Measurements from ENCODE around the gene CHN2. TPM values are rescaled to one million over a fixed set of nuclear protein-coding genes. Genes with fewer than 3 reads are reported as not detected.
A peak's percentile ranks its signal among the peaks of the same experiment; 100 is the strongest.

CHN2 gene
- total and polyA plus RNA-seq, 3 experiments from 2014 or later: 4.1 to 30.4 (median 5.3) TPM

GRCh38 chr7:29275493-29275892 is 80.9 kb downstream of the CHN2 start:
- DNase-seq: no peak
- H3K4me3 ChIP-seq (ENCODE audit: low read length): no peak overlapping the region
- peaks cover 14% of the 10 kb centered on the region for H3K4me1 ChIP-seq (ENCODE audit: insufficient read depth, low read length)
- Mint-ChIP-seq H3K9me3 (no peaks in the 10 kb centered on the region), H3K36me3 (no peaks in the 10 kb centered on the region), H3K27me3 (no peaks in the 10 kb centered on the region), H3K4me1 (peaks cover 54 to 90% (median 77%) of the 10 kb centered on the region in 3 donors), H3K27ac (peak overlapping the region in 5 of 8 donors; percentile 51 to 64 (median 62)), H3K4me3 (peak overlapping the region in 6 of 7 donors; percentile 48 to 73 (median 62))
- no peak overlapping the region for H3K27ac ChIP-seq (ENCODE audit: low read depth, low read length)
- H3K9me3 ChIP-seq (ENCODE audit: low read length): no peaks in the 10 kb centered on the region
- CTCF ChIA-PET: interaction anchor here (2.1 kb wide), 1 partner anchor 86 kb away, joined by 5 read pairs; no protein-coding TSS in a partner anchor
- no peaks in the 10 kb centered on the region for H3K36me3 ChIP-seq (ENCODE audit: insufficient read depth, low read length)
- H3K27me3 ChIP-seq (ENCODE audit: insufficient read depth, low read length, poor library complexity, severe bottlenecking): no peaks in the 10 kb centered on the region
- POLR2A ChIA-PET: no interaction called here

GRCh38 chr7:29276199-29276598 is 81.6 kb downstream of the CHN2 start:
- H3K27ac Mint-ChIP-seq: peak overlapping the region in 3 of 8 donors; percentile 53 to 62 (median 56)
- peaks cover 11% of the 10 kb centered on the region for H3K4me1 ChIP-seq (ENCODE audit: insufficient read depth, low read length)
- no peaks in the 10 kb centered on the region for H3K9me3 ChIP-seq (ENCODE audit: low read length)
- H3K4me3 ChIP-seq (ENCODE audit: low read length): no peak overlapping the region
- no peaks in the 10 kb centered on the region for H3K36me3 Mint-ChIP-seq
- no peaks in the 10 kb centered on the region for H3K36me3 ChIP-seq (ENCODE audit: insufficient read depth, low read length)
- peak overlapping the region in 5 of 7 donors; percentile 8 to 73 (median 55) for H3K4me3 Mint-ChIP-seq
- H3K27me3 ChIP-seq (ENCODE audit: insufficient read depth, low read length, poor library complexity, severe bottlenecking): no peaks in the 10 kb centered on the region
- DNase-seq: no peak
- peaks cover 47 to 84% (median 71%) of the 10 kb centered on the region in 3 donors for H3K4me1 Mint-ChIP-seq
- no peaks in the 10 kb centered on the region for H3K9me3 Mint-ChIP-seq
- H3K27me3 Mint-ChIP-seq: no peaks in the 10 kb centered on the region
- no peak overlapping the region for H3K27ac ChIP-seq (ENCODE audit: low read depth, low read length)
- POLR2A ChIA-PET: no interaction called here
- CTCF ChIA-PET: interaction anchor here (2.1 kb wide), 1 partner anchor 86 kb away, joined by 5 read pairs; no protein-coding TSS in a partner anchor

- H3K27me3 Mint-ChIP-seq: no peaks in the 10 kb centered on the region
- POLR2A ChIA-PET: no interaction called here
- H3K9me3 Mint-ChIP-seq: no peaks in the 10 kb centered on the region
- H3K36me3 Mint-ChIP-seq: no peaks in the 10 kb centered on the region
- H3K4me1 Mint-ChIP-seq: peaks cover 41 to 80% (median 65%) of the 10 kb centered on the region in 3 donors
- H3K27me3 ChIP-seq (ENCODE audit: insufficient read depth, low read length, poor library complexity, severe bottlenecking): no peaks in the 10 kb centered on the region
- peak overlapping the region in 1 of 8 donors; percentile 42 for H3K27ac Mint-ChIP-seq
- H3K4me1 ChIP-seq (ENCODE audit: insufficient read depth, low read length): peaks cover 8% of the 10 kb centered on the region
- no peaks in the 10 kb centered on the region for H3K9me3 ChIP-seq (ENCODE audit: low read length)
- no peak for DNase-seq
- no peak overlapping the region for H3K4me3 Mint-ChIP-seq
- no peak overlapping the region for H3K4me3 ChIP-seq (ENCODE audit: low read length)
- no peaks in the 10 kb centered on the region for H3K36me3 ChIP-seq (ENCODE audit: insufficient read depth, low read length)
- CTCF ChIA-PET: no interaction called here
- no peak overlapping the region for H3K27ac ChIP-seq (ENCODE audit: low read depth, low read length)
These were observed 82.2 kb downstream of the CHN2 start for GRCh38 chr7:29276806-29277205.

GRCh38 chr7:29277436-29278215 is 83.1 kb downstream of the CHN2 start:
- H3K36me3 ChIP-seq (ENCODE audit: insufficient read depth, low read length): no peaks in the 10 kb centered on the region
- H3K27me3 Mint-ChIP-seq: no peaks in the 10 kb centered on the region
- H3K9me3 ChIP-seq (ENCODE audit: low read length): no peaks in the 10 kb centered on the region
- no peak overlapping the region for H3K27ac ChIP-seq (ENCODE audit: low read depth, low read length)
- H3K4me3 ChIP-seq (ENCODE audit: low read length): no peak overlapping the region
- peak overlapping the region in 3 of 8 donors; percentile 8 to 64 (median 33) for H3K27ac Mint-ChIP-seq
- DNase-seq: no peak
- H3K27me3 ChIP-seq (ENCODE audit: insufficient read depth, low read length, poor library complexity, severe bottlenecking): no peaks in the 10 kb centered on the region
- H3K36me3 Mint-ChIP-seq: peaks cover 0 to 1% (median 0%) of the 10 kb centered on the region in 3 donors
- ChIA-PET POLR2A (no interaction called here), CTCF (no interaction called here)
- H3K9me3 Mint-ChIP-seq: no peaks in the 10 kb centered on the region
- peaks cover 8% of the 10 kb centered on the region for H3K4me1 ChIP-seq (ENCODE audit: insufficient read depth, low read length)
- H3K4me1 Mint-ChIP-seq: peaks cover 38 to 78% (median 60%) of the 10 kb centered on the region in 3 donors
- no peak overlapping the region for H3K4me3 Mint-ChIP-seq

GRCh38 chr7:29278337-29279069 is 83.9 kb downstream of the CHN2 start:
- no peaks in the 10 kb centered on the region for H3K27me3 ChIP-seq (ENCODE audit: insufficient read depth, low read length, poor library complexity, severe bottlenecking)
- Mint-ChIP-seq H3K36me3 (peaks cover 0 to 2% (median 1%) of the 10 kb centered on the region in 3 donors), H3K27me3 (no peaks in the 10 kb centered on the region), H3K4me1 (peaks cover 42 to 80% (median 57%) of the 10 kb centered on the region in 3 donors), H3K9me3 (no peaks in the 10 kb centered on the region), H3K27ac (no peak overlapping the region), H3K4me3 (no peak overlapping the region)
- POLR2A ChIA-PET: no interaction called here
- CTCF ChIA-PET: no interaction called here
- peaks cover 8% of the 10 kb centered on the region for H3K4me1 ChIP-seq (ENCODE audit: insufficient read depth, low read length)
- H3K9me3 ChIP-seq (ENCODE audit: low read length): no peaks in the 10 kb centered on the region
- no peak overlapping the region for H3K27ac ChIP-seq (ENCODE audit: low read depth, low read length)
- H3K36me3 ChIP-seq (ENCODE audit: insufficient read depth, low read length): no peaks in the 10 kb centered on the region
- no peak overlapping the region for H3K4me3 ChIP-seq (ENCODE audit: low read length)
- DNase-seq: no peak

GRCh38 chr7:29281782-29282541 is 87.4 kb downstream of the CHN2 start:
- Histone ChIP-seq H3K4me1 (ENCODE audit: insufficient read depth, low read length) (peaks cover 10% of the 10 kb centered on the region), H3K4me3 (ENCODE audit: low read length) (no peak overlapping the region), H3K27ac (ENCODE audit: low read depth, low read length) (no peak overlapping the region), H3K9me3 (ENCODE audit: low read length) (no peaks in the 10 kb centered on the region), H3K36me3 (ENCODE audit: insufficient read depth, low read length) (no peaks in the 10 kb centered on the region), H3K27me3 (ENCODE audit: insufficient read depth, low read length, poor library complexity, severe bottlenecking) (no peaks in the 10 kb centered on the region)
- no peaks in the 10 kb centered on the region for H3K9me3 Mint-ChIP-seq
- H3K27ac Mint-ChIP-seq: no peak overlapping the region
- peaks cover 0 to 2% (median 1%) of the 10 kb centered on the region in 3 donors for H3K36me3 Mint-ChIP-seq
- H3K4me3 Mint-ChIP-seq: no peak overlapping the region
- DNase-seq: no peak
- H3K27me3 Mint-ChIP-seq: no peaks in the 10 kb centered on the region
- H3K4me1 Mint-ChIP-seq: peaks cover 41 to 73% (median 48%) of the 10 kb centered on the region in 3 donors
- ChIA-PET CTCF (interaction anchor here (1.2 to 1.4 kb wide), 2 partner anchors 10 to 41 kb away, joined by 3 read pairs; no protein-coding TSS in a partner anchor), POLR2A (no interaction called here)

GRCh38 chr7:29282819-29283414 is 88.3 kb downstream of the CHN2 start:
- Histone ChIP-seq H3K4me1 (ENCODE audit: insufficient read depth, low read length) (peaks cover 10% of the 10 kb centered on the region), H3K27ac (ENCODE audit: low read depth, low read length) (no peak overlapping the region), H3K9me3 (ENCODE audit: low read length) (no peaks in the 10 kb centered on the region), H3K4me3 (ENCODE audit: low read length) (no peak overlapping the region), H3K36me3 (ENCODE audit: insufficient read depth, low read length) (no peaks in the 10 kb centered on the region), H3K27me3 (ENCODE audit: insufficient read depth, low read length, poor library complexity, severe bottlenecking) (no peaks in the 10 kb centered on the region)
- H3K36me3 Mint-ChIP-seq: peaks cover 0 to 2% (median 1%) of the 10 kb centered on the region in 3 donors
- no peaks in the 10 kb centered on the region for H3K9me3 Mint-ChIP-seq
- H3K4me1 Mint-ChIP-seq: peaks cover 38 to 72% (median 46%) of the 10 kb centered on the region in 3 donors
- ChIA-PET CTCF (interaction anchor here (1.4 kb wide), 1 partner anchor 9 kb away, joined by 3 read pairs; no protein-coding TSS in a partner anchor), POLR2A (no interaction called here)
- peak overlapping the region in 1 of 8 donors; percentile 67 for H3K27ac Mint-ChIP-seq
- DNase-seq: no peak
- no peaks in the 10 kb centered on the region for H3K27me3 Mint-ChIP-seq
- peak overlapping the region in 2 of 7 donors; percentile 3 to 13 for H3K4me3 Mint-ChIP-seq

Measured in CD8-positive, alpha-beta memory T cell (primary cell).